Endometrium (tissue), 2 donors: ENCODE data around the gene TAF11L5.
"Not testable (repeated sequence)": the region's sequence is repeated elsewhere in the genome, so short reads cannot be mapped to it uniquely, and the experiment has no call there.

Source experiments
- FAIRE-seq: peaks from 2 replicates; lab custom pipeline; 2012; peaks lifted over from hg19 to GRCh38; lab: Jason Lieb, UNC
- donor health status: control.
- donor health status: control.

The TAF11L5 gene

GRCh38 chr5:17524935-17525334, at the start of gene TAF11L5:
Gene TAF11L5, plus strand, starts transcription at chr5:17525235.
- not testable (repeated sequence) for FAIRE-seq

- FAIRE-seq = no peak
Observed at GRCh38 chr5:17477043-17477442, 48.0 kb upstream of the TAF11L5 start.

GRCh38 chr5:17477573-17478265, 47.3 kb upstream of the TAF11L5 start:
- FAIRE-seq = no peak

- FAIRE-seq = no peak
Observed at GRCh38 chr5:17481378-17481777, 43.7 kb upstream of the TAF11L5 start.

GRCh38 chr5:17482790-17483189, 42.2 kb upstream of the TAF11L5 start:
- FAIRE-seq = no peak

GRCh38 chr5:17486464-17487173, 38.4 kb upstream of the TAF11L5 start:
- FAIRE-seq = not testable (repeated sequence)

GRCh38 chr5:17487174-17487512, 37.9 kb upstream of the TAF11L5 start:
- FAIRE-seq = no peak

GRCh38 chr5:17491257-17491656, 33.8 kb upstream of the TAF11L5 start:
- not testable (repeated sequence) for FAIRE-seq

- FAIRE-seq = no peak
Observed at GRCh38 chr5:17492770-17493169, 32.3 kb upstream of the TAF11L5 start.

- FAIRE-seq = no peak
Observed at GRCh38 chr5:17497446-17497845, 27.6 kb upstream of the TAF11L5 start.

GRCh38 chr5:17497931-17498330, 27.1 kb upstream of the TAF11L5 start, which contains the start of gene TAF11L2:
Gene TAF11L2, plus strand, starts transcription at chr5:17498231.
- not testable (repeated sequence) for FAIRE-seq

- no peak for FAIRE-seq
Observed at GRCh38 chr5:17511775-17512325, 13.2 kb upstream of the TAF11L5 start.

- not testable (repeated sequence) for FAIRE-seq
Observed at GRCh38 chr5:17517526-17517925, 7.5 kb upstream of the TAF11L5 start.

GRCh38 chr5:17518067-17518466, 7.0 kb upstream of the TAF11L5 start, which contains the start of gene TAF11L3:
Gene TAF11L3, plus strand, starts transcription at chr5:17518367.
- not testable (repeated sequence) for FAIRE-seq

- FAIRE-seq = not testable (repeated sequence)
Observed at GRCh38 chr5:17519508-17519907, 5.5 kb upstream of the TAF11L5 start.

GRCh38 chr5:17521501-17521900, 3.5 kb upstream of the TAF11L5 start, which contains the start of gene TAF11L4:
Gene TAF11L4, plus strand, starts transcription at chr5:17521801.
- not testable (repeated sequence) for FAIRE-seq

GRCh38 chr5:17526504-17526903, 1.5 kb downstream of the TAF11L5 start:
- FAIRE-seq = not testable (repeated sequence)

- not testable (repeated sequence) for FAIRE-seq
Observed at GRCh38 chr5:17528369-17528768, 3.3 kb downstream of the TAF11L5 start, which contains the start of gene TAF11L6. Gene TAF11L6, plus strand, starts transcription at chr5:17528669.
